Mucosa of gallbladder (tissue), 1 donor: ENCODE results near the gene RNF138. TPM values are rescaled to one million over a fixed set of nuclear protein-coding genes. Genes with fewer than 3 reads are reported as not detected.
"Not testable (repeated sequence)": the region's sequence is repeated elsewhere in the genome, so short reads cannot be mapped to it uniquely, and the experiment has no call there.

ENCODE experiments used
- DNase-seq: peaks from one replicate; pipeline ENCODE4 v3.0.0-alpha.2; 2020; ENCODE audit warnings: low spot score
- total RNA-seq: library from RNA; stranded (reverse); gene quantifications from one replicate; pipeline ENCODE4 v1.2.1, GENCODE V29; 2021
- donor health status: DM: no; HTN: no; CAD: no.

The RNF138 gene
- total RNA-seq, 1 donor from 2014 or later, result 31.2 TPM

DNA sequence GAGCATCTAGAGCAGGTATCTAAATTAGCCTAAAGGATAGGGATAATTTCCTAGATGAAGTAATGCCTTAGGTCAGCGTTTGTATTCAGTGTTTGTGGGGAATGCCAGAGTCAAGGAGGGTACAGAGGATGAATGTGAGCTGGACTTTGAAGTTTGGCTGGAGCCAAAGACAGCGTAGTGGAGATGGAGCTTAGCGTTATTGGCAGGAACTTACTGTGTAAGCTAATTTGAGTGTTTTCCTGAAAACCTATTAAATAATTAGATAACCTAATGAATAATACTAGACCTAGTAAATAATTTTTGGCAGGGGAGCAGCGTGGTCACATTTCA, 4.2 kb downstream of the RNF138 start:
- DNase-seq, result no peak

- no peak for DNase-seq
Observed at GRCh38 chr18:32096946-32097345, 5.3 kb downstream of the RNF138 start.

GRCh38 chr18:32104516-32104915, 12.8 kb downstream of the RNF138 start:
- no peak for DNase-seq

GRCh38 chr18:32110005-32110404, 18.3 kb downstream of the RNF138 start:
- DNase-seq, result no peak

DNA sequence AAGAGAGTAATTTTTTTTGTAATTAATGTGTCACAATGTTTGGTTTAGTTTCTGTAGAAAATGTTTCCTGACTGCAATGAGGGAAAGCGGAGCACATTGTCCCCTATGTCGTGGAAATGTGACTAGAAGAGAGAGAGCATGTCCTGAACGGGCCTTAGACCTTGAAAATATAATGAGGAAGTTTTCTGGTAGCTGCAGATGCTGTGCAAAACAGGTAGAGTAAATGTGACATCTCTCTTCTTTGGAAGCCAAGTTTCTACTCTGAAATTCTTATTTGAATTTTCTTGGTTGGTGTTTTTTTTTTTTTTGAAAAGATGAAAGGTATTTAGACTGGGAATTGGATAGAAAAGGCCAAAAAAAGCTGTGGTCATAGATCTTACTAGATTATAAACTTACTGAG, 20.0 kb downstream of the RNF138 start:
- DNase-seq, result no peak

DNA sequence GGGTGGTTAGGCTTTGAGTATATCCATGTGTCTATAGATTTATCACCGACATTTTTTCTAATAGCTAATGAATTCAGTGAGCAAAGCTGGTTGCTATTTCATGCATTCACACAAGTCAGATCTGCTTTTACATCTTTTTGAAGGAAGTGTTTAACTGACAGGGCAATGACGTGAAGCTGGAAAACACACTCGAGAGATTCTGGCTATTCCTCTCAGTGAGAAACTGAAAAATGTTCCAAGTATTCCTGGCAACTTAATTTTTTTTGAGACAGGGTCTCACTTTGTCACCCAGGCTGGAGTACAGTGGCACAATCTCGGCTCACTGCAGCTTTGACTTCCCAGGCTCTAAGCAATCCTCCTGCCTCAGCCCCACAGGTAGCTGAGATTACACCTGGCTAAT, 21.2 kb downstream of the RNF138 start:
- DNase-seq, result no peak

- no peak for DNase-seq
Observed at GRCh38 chr18:32114293-32114942, 22.7 kb downstream of the RNF138 start.

GRCh38 chr18:32122039-32122438, 30.4 kb downstream of the RNF138 start:
- DNase-seq, result no peak

DNA sequence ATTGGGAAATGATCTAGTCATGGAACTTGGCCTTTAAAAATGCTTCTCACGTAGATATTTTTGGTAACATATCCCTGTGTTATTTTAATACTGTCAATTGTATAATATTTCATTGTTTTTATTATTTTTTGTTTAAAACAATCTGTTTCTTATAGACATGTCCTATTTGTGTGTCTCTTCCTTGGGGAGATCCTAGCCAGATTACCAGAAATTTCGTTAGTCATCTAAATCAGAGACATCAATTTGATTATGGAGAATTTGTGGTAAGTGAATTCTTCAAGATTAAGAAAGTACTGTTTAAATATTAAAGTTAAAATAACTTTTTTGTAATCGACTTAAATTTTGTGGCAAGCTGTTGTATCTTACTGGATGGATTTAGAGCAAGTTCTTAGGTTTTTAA, 34.9 kb downstream of the RNF138 start:
- no peak for DNase-seq

- DNase-seq, result no peak
Observed at GRCh38 chr18:32135625-32136024, 44.0 kb downstream of the RNF138 start.

DNA sequence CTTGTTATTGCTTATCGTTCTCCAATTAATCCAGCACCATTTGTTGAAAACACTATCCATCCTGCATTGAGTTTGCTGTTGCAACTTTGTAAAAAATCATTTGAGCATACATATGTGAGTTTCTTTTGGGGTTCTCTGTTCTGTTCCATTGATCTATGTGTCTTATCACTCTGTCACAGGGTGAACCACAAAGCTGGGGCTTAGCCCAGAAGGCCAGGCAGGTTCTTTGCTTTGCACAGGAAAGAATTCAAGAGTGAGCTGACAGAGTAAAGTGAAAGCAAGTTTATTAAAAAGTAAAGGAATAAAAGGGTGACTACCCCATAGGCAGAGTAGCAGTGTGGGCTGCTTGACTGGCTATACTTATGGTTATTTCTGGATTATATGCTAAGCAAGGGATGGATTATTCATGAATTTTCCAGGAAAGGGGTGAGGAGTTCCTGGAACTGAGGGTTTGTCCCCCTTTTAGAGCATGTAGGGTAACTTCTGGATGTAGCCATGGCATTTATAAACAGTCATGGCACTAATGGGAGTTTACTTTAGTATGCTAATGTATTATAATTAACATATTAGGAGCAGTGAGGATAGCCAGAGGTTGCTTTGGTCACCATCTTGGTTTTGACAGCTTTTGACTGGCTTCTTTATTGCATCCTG, 46.8 kb downstream of the RNF138 start:
- no peak for DNase-seq

DNA sequence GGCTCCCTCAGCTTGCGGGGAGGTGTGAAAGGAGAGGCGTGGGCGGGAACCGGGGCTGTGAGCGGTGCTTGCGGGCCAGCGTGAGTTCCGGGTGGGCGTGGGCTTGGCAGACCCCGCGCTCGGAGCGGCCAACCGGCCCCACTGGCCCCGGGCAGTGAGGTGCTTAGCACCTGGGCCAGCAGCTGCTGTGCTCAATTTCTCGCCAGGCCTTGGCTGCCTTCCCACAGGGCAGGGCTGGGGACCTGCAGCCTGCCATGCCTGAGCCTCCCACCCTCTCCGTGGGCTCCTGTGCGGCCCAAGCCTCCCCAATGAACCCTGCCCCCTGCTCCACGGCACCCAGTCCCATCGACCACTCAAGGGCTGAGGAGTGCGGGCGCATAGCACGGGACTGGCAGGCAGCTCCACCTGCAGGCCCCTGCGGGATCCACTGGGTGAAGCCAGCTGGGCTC, 48.2 kb downstream of the RNF138 start:
- no peak for DNase-seq

- DNase-seq, result no peak
Observed at GRCh38 chr18:32148185-32148870, 56.7 kb downstream of the RNF138 start.

GRCh38 chr18:32152705-32153448, 61.2 kb downstream of the RNF138 start:
- DNase-seq, result no peak

DNA sequence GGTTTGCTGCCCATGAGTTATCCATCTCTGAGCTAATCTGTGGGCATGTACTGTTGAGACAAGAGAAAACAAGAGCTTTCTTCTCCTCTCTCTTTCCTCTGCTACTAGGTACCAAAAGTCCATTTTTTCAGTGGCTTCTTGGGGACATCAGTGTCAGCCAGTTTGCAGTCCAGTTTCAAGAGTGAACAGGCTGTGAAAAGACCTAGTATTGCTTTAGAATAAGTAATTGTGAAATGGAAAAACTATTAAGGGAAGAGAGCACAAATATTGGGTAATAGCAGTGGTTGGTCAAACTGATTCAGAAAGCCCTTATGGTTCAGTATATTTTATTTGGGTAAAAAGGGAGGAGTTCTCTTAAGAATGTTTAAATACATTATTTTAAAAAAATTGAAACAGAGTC, 65.2 kb downstream of the RNF138 start:
- DNase-seq, result no peak

DNA sequence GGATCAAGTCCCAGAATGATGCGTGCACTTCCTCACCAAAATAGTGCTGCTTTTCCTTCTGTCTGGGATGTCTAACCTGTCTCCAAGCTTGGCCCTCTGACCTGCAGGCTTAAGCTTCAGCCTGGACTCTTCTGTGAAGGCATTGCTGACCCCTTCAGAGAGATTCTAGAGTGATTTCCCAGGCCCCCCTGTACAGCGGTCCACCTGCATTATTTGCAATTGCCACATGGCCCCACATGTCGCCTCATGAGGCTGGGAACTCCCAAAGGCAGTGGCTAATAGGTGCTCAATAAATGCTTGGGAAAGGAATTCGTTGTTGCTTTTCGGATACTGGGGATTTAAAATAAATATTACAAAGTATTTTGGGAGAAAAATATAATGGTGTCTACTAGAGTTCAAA, 65.9 kb downstream of the RNF138 start:
- DNase-seq, result no peak

DNA sequence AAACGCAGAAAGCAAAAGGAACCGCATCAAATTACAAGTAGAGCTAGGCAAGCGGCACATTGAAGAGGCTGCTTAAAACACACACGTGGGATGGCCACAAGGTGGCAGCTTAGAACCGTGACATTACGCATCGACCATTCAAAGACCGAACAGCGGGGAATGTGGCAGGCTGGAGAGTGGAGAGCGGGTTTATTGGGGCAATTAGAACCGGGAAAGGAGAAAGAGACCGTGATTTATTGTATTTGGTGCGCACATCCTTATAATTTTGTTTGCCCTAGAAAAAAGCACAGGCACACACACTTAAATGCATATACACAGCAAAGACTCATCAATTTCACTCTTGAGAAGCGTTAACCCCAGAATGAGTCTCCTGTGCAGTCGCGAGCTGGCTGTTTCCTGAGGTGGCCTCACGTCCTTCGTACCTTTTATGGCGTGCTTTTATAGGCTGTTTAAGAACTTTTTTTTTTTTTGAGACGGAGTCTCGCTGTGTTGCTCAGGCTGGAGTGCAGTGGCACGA, 66.5 kb downstream of the RNF138 start:
- DNase-seq, result peak; percentile 80

- not testable (repeated sequence) for DNase-seq
Observed at GRCh38 chr18:32158631-32159030, 67.0 kb downstream of the RNF138 start.

- peak; percentile 70 for DNase-seq
Observed at GRCh38 chr18:32160547-32160946, 68.9 kb downstream of the RNF138 start.

DNA sequence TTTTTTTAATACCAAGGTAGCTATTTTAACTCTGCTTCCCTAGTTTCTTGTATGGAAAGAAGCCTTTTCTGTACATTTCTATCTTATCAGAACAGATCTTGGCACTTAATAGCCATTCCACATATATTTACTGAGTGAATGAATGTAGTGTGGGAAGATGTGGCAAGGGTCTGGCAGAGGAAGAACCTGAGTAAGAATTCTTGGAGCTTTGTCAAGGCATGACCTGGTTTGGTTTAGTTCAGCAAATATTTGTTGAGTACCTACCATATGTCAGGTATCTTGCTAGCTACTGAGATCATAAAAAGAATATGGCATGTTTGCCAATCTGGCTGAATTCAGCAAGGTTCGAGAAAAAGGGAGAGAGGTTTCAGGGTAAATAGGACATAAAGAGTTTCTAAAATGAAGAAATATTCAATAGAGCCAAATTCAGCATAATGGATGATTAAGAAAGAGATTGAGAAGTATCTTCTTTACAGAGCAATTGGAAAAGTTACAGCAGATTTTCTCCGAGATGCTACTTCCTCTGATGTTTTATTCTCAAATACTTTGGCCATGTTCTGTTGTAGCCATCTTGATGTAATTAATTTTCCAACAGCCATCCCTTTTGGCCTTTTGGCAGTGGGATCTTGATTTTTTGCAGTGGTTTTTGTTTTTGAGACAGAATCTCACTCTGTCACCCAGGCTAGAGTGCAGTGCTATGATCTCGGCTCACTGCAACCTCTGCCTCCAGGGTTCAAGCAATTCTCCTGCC, 76.5 kb downstream of the RNF138 start:
- no peak for DNase-seq

DNA sequence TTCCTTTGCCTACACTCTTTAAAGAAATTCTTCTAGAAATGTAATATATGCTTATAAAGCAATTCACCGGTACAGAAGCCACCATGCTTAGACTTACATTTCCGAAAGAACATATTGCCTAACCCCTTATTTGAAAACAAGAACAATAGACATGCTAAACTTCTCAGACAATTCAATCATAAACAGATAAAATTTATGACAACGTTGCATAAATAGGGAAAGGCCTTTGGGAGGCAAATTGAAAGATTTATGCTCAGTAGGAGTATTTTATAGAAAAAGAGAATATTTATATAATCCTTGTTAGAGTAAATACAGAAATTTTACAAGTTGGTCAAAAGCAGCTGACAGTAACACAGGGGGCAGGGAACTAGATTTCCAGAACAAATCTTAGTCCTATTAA, 82.0 kb downstream of the RNF138 start:
- DNase-seq, result no peak

DNA sequence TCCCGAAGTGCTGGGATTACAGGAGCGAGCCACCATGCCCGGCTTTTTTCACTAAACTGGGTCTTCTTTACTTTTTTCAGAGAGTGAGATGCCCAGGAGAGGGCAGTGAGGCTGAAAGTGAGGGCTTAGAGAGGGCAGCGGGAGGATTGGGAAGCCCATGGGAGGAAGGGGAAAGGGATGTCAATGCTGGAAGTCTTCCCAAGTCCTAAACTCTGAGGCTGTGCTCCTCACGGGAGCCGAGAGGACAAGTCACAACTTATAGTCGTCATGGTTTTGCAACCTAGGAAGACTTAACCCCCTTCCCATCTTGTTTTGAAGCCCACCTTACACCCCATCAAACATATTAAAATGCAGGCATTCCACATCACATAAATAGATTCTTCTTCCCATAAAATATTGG, 83.0 kb downstream of the RNF138 start:
- DNase-seq, result no peak
